Upper lobe of right lung (tissue), 1 donor: ENCODE data around the gene FAM131B. TPM values are rescaled to one million over a fixed set of nuclear protein-coding genes. Genes with fewer than 3 reads are reported as not detected.

Source experiments
- ATAC-seq: fragments of 200-7000 bp; cut with Tn5 transposase; one replicate; pipeline ENCODE4 v1.9.1; 2020; ENCODE audit warnings: mild to moderate bottlenecking, moderate library complexity
- DNase-seq: peaks from one replicate; pipeline ENCODE4 v3.0.0-alpha.2; 2020
- H3K27ac ChIP-seq: fragments of 200-600 bp; one replicate; pipeline ENCODE4 v1.8.0; 2022
- H3K27me3 ChIP-seq: fragments of 200-600 bp; one replicate; pipeline ENCODE4 v1.8.0; 2022; ENCODE audit warnings: mild to moderate bottlenecking
- H3K36me3 ChIP-seq: fragments of 200-600 bp; one replicate; pipeline ENCODE4 v1.8.0; 2022
- H3K4me1 ChIP-seq: fragments of 200-600 bp; one replicate; pipeline ENCODE4 v1.8.0; 2022
- H3K4me3 ChIP-seq: fragments of 200-600 bp; one replicate; pipeline ENCODE4 v1.8.0; 2022; ENCODE audit warnings: mild to moderate bottlenecking
- H3K9me3 ChIP-seq: fragments of 200-600 bp; one replicate; pipeline ENCODE4 v1.8.0; 2022
- CTCF ChIP-seq: fragments of 200-600 bp; IDR thresholded peaks from one replicate; pipeline ENCODE4 v1.8.0; 2022; ENCODE audit warnings: antibody characterized with exemption
- intact Hi-C: fragments of 100-400 bp; cut with DNase I; formaldehyde crosslinking; loops from one replicate; pipeline ENCODE4 v1.11.0; 2022
- long read RNA-seq: library from polyadenylated mRNA; unstranded; transcript quantifications from one replicate; pipeline ENCODE4 v2.0.0, GENCODE V29; 2021
- total RNA-seq: library from RNA; stranded (reverse); fragmentation: NEBNext Ultra II Directional; extraction: Animal tissue kit (Norgen Biotek cat#: 25700); gene quantifications from one replicate; pipeline ENCODE4 v1.2.1, GENCODE V29; 2021
- donor health status: DM: no; HTN: yes; CAD: no; lungs with severe emphysema.

FAM131B gene
- 0.90 TPM for total RNA-seq
- long read RNA-seq, partial matches to known transcripts = 0 of 2 reads
- long read RNA-seq, other reads (novel, unspliced or antisense) = 2 of 2 reads

GRCh38 chr7:143362131-143363015 is at the start of gene FAM131B:
Gene FAM131B (minus strand): TSS chr7:143362713. CDS start chr7:143362603, 110 bp downstream.
- Histone ChIP-seq H3K4me3 (peak within 1 kb of the TSS; percentile 52), H3K27me3 (peaks cover 24% of the 10 kb centered on the region), H3K9me3 (no peaks in the 10 kb centered on the region), H3K4me1 (peaks cover 4% of the 10 kb centered on the region), H3K36me3 (no peaks in the 10 kb centered on the region), H3K27ac (no peak within 1 kb of the TSS)
- no peak for TF ChIP-seq CTCF
- DNase-seq = no peak
- intact Hi-C loops = no loop called here
- peak; percentile 45 for ATAC-seq

GRCh38 chr7:143411976-143412708 is 49.6 kb upstream of the FAM131B start:
- H3K9me3 ChIP-seq = no peaks in the 10 kb centered on the region
- DNase-seq = no peak
- H3K4me3 ChIP-seq = no peak overlapping the region
- H3K27me3 ChIP-seq = no peaks in the 10 kb centered on the region
- H3K36me3 ChIP-seq = no peaks in the 10 kb centered on the region
- intact Hi-C loops = no loop called here
- no peak for TF ChIP-seq CTCF
- H3K27ac ChIP-seq = no peak overlapping the region
- H3K4me1 ChIP-seq = peaks cover 29% of the 10 kb centered on the region
- ATAC-seq = no peak

- H3K4me3 ChIP-seq = no peak overlapping the region
- H3K4me1 ChIP-seq = peaks cover 29% of the 10 kb centered on the region
- no peak for TF ChIP-seq CTCF
- H3K27me3 ChIP-seq = no peaks in the 10 kb centered on the region
- intact Hi-C loops = no loop called here
- no peaks in the 10 kb centered on the region for H3K9me3 ChIP-seq
- H3K36me3 ChIP-seq = no peaks in the 10 kb centered on the region
- ATAC-seq = peak; percentile 34
- H3K27ac ChIP-seq = peak overlapping the region; percentile 6
- no peak for DNase-seq
These were observed 48.0 kb upstream of the FAM131B start for GRCh38 chr7:143410521-143411004.

GRCh38 chr7:143408686-143409561 is 46.4 kb upstream of the FAM131B start, which contains the start of gene EPHA1:
Gene EPHA1 (minus strand): TSS chr7:143408856. CDS start chr7:143408805, 51 bp downstream.
- peak; percentile 49 for TF ChIP-seq CTCF
- H3K4me1 ChIP-seq = peaks cover 38% of the 10 kb centered on the region
- DNase-seq = peak; percentile 85
- H3K9me3 ChIP-seq = no peaks in the 10 kb centered on the region
- no peaks in the 10 kb centered on the region for H3K36me3 ChIP-seq
- H3K27me3 ChIP-seq = no peaks in the 10 kb centered on the region
- H3K4me3 ChIP-seq = peak within 1 kb of the TSS; percentile 52
- ATAC-seq = peak; percentile 84
- intact Hi-C loops = no loop called here
- peak within 1 kb of the TSS; percentile 42 for H3K27ac ChIP-seq

- DNase-seq (no peak), ATAC-seq (peak; percentile 33)
- peak overlapping the region; percentile 42 for H3K27ac ChIP-seq
- TF ChIP-seq CTCF = no peak
- no peaks in the 10 kb centered on the region for H3K9me3 ChIP-seq
- no peaks in the 10 kb centered on the region for H3K27me3 ChIP-seq
- peak overlapping the region; percentile 52 for H3K4me3 ChIP-seq
- intact Hi-C loops = no loop called here
- H3K36me3 ChIP-seq = no peaks in the 10 kb centered on the region
- peaks cover 38% of the 10 kb centered on the region for H3K4me1 ChIP-seq
These were observed 45.8 kb upstream of the FAM131B start for GRCh38 chr7:143408252-143408685.
